SK-N-MC (cell line): Measurements from ENCODE around the gene SLC2A9.

Source experiments
- DNase-seq: peaks from one replicate; pipeline ENCODE4 v3.0.0-alpha.2; 2011; ENCODE audit warnings: low read depth, low spot score
- H3K27ac ChIP-seq: fragments of 200-600 bp; sonication (generic); 2 replicates; pipeline ENCODE4 v1.5.1; 2016; ENCODE audit warnings: mixed run types
- H3K36me3 ChIP-seq: fragments of 200-600 bp; sonication (generic); 2 replicates; pipeline ENCODE4 v1.6.1; 2017; ENCODE audit warnings: antibody characterized with exemption, low read length, mixed read lengths; ENCODE audit not compliant: insufficient read depth
- H3K4me3 ChIP-seq: fragments of 200-600 bp; sonication (generic); 2 replicates; pipeline ENCODE4 v1.5.1; 2016
- H3K9ac ChIP-seq: fragments of 200-600 bp; sonication (generic); 2 replicates; pipeline ENCODE4 v1.8.0; 2017; ENCODE audit warnings: mixed run types, mixed read lengths; ENCODE audit not compliant: insufficient read length
- H3K9me3 ChIP-seq: fragments of 200-600 bp; sonication (generic); 2 replicates; pipeline ENCODE4 v1.6.1; 2017; ENCODE audit warnings: low read depth, mild to moderate bottlenecking, antibody characterized with exemption, low read length, moderate library complexity, mixed read lengths
- EZH2 ChIP-seq: fragments of 200-600 bp; sonication (generic); IDR thresholded peaks from one replicate; pipeline ENCODE4 v1.6.1; 2017; ENCODE audit warnings: antibody characterized with exemption
- FOXP2 ChIP-seq: optimal IDR thresholded peaks from 2 replicates; pipeline ENCODE3; 2011; ENCODE audit warnings: mild to moderate bottlenecking, moderate library complexity; ENCODE audit not compliant: insufficient read depth; ENCODE audit errors: extremely low read length, control extremely low read depth
- POLR2AphosphoS5 ChIP-seq: IDR thresholded peaks from 2 replicates; pipeline ENCODE4 v1.6.1; 2012; ENCODE audit warnings: mild to moderate bottlenecking, low read depth, low read length, borderline replicate concordance

Gene SLC2A9

GRCh38 chr4:9885958-9886357 is 135.3 kb downstream of the SLC2A9 start:
- Histone ChIP-seq H3K9ac (no peak overlapping the region), H3K4me3 (no peak overlapping the region), H3K27ac (no peak overlapping the region), H3K9me3 (no peaks in the 10 kb centered on the region), H3K36me3 (no peaks in the 10 kb centered on the region)
- TF ChIP-seq POLR2AphosphoS5 (no peak), FOXP2 (no peak), EZH2 (no peak)
- no peak for DNase-seq

DNA sequence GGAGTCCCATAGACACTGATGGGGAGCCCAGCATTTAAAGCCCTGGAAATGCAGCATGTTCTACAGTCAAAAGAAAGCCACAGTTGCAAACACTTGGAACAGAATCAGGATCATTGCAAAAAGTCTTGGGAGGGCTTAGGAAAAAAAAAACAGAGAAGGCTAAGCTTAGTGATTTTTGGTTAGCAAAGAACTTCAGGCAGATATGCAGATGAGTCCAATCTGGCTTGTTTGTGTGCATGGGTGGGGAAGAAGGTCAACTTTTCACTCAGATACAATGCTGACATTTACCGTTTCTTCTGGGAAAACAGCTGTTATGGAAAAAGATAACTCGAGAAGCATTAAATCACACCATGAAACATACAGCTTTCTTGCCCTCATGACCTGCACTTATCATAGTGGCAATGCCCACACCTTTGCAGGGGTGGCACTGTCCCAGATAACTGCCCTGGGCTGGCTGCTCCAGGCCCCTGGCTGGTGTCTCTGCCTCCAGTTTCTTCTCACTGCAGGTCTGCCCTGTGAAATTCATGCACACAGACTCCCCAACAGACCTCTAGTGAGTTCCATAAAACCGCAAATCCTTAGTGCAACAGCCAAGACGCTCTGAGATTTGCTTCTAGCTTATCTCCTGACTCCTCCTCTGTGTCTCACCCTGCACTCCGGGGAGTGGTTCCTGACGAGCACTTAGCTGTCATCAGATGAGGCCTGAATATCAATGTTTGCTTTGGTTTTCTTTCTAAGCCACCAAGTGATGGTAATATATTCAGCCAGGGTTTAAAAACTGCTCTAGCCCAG is 140.7 kb downstream of the SLC2A9 start:
- H3K27ac ChIP-seq: no peak overlapping the region
- no peak for DNase-seq
- no peaks in the 10 kb centered on the region for H3K36me3 ChIP-seq
- H3K9ac ChIP-seq: no peak overlapping the region
- no peak overlapping the region for H3K4me3 ChIP-seq
- TF ChIP-seq POLR2AphosphoS5 (no peak), EZH2 (no peak), FOXP2 (no peak)
- no peaks in the 10 kb centered on the region for H3K9me3 ChIP-seq

GRCh38 chr4:9877123-9877522 is 144.2 kb downstream of the SLC2A9 start:
- Histone ChIP-seq H3K27ac (no peak overlapping the region), H3K36me3 (no peaks in the 10 kb centered on the region), H3K9ac (no peak overlapping the region), H3K4me3 (no peak overlapping the region), H3K9me3 (no peaks in the 10 kb centered on the region)
- no peak for DNase-seq
- TF ChIP-seq POLR2AphosphoS5: no peak
- TF ChIP-seq FOXP2: no peak
- TF ChIP-seq EZH2: no peak

GRCh38 chr4:9875516-9875915 is 145.8 kb downstream of the SLC2A9 start:
- Histone ChIP-seq H3K4me3 (no peak overlapping the region), H3K9ac (no peak overlapping the region), H3K9me3 (no peaks in the 10 kb centered on the region), H3K36me3 (no peaks in the 10 kb centered on the region), H3K27ac (no peak overlapping the region)
- no peak for DNase-seq
- TF ChIP-seq FOXP2 (no peak), POLR2AphosphoS5 (no peak), EZH2 (no peak)

- Histone ChIP-seq H3K9ac (no peak overlapping the region), H3K4me3 (no peak overlapping the region), H3K36me3 (no peaks in the 10 kb centered on the region), H3K27ac (no peak overlapping the region), H3K9me3 (no peaks in the 10 kb centered on the region)
- TF ChIP-seq POLR2AphosphoS5 (no peak), FOXP2 (no peak), EZH2 (no peak)
- no peak for DNase-seq
Measured at GRCh38 chr4:9874385-9874784, 146.9 kb downstream of the SLC2A9 start.

DNA sequence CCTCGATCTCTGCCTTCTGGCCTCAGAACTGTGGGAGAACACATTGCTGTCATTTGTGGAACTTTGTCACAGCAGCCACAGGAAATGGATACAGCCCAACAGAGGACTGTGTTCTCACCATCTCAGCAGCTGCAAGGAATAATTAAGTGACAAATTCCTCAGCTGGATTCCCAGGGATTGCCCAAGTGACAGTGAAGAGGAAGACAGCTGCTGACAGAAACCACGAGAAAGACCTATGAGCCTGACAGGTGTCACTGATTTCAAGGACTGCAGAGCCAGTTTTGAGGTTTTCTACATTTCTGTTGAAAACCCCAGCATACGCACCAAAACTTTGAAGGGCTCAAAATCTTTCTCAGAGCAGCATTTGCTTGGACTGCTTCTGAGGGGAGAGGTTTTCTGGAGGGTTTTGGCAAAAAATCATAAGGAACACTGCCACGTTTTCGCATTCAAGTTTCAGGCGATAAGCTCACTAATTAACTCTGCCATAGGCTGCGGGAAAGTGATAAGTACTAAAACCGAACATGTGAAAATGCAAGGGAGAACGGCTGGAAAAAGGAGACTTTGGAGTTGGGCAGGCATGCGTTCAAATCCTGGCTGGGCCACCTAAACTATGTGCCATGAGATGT is 151.0 kb downstream of the SLC2A9 start:
- Histone ChIP-seq H3K36me3 (no peaks in the 10 kb centered on the region), H3K9ac (no peak overlapping the region), H3K9me3 (no peaks in the 10 kb centered on the region), H3K4me3 (no peak overlapping the region), H3K27ac (no peak overlapping the region)
- TF ChIP-seq FOXP2 (no peak), POLR2AphosphoS5 (no peak), EZH2 (no peak)
- DNase-seq: no peak

GRCh38 chr4:9867751-9868425 is 153.4 kb downstream of the SLC2A9 start:
- TF ChIP-seq FOXP2 (no peak), EZH2 (no peak), POLR2AphosphoS5 (no peak)
- Histone ChIP-seq H3K9me3 (no peaks in the 10 kb centered on the region), H3K4me3 (no peak overlapping the region), H3K9ac (no peak overlapping the region), H3K27ac (no peak overlapping the region), H3K36me3 (no peaks in the 10 kb centered on the region)
- DNase-seq: no peak

DNA sequence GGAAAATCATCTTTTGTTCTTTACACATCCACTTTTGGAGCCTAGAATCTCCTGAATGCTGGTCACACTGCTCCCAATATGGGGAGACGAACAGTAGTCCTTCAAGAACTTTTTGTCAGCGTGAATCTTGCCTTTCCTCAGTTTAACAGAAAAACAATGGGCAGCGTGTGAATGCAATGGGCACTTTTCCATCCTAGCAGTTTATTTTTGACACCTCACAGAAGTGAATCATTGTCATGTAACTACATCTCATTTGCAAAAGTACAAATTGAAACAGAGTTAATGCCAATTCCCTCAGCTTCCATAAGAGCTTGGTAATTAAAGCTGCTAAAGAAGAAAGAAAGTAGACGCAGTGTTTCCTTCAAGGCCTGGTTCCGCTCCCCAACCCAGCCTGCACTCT is 154.4 kb downstream of the SLC2A9 start:
- TF ChIP-seq FOXP2 (no peak), POLR2AphosphoS5 (no peak), EZH2 (no peak)
- no peak overlapping the region for H3K4me3 ChIP-seq
- DNase-seq: no peak
- H3K27ac ChIP-seq: no peak overlapping the region
- H3K36me3 ChIP-seq: no peaks in the 10 kb centered on the region
- H3K9me3 ChIP-seq: no peaks in the 10 kb centered on the region
- no peak overlapping the region for H3K9ac ChIP-seq
